ENCODE data around the gene TPGS2.

DNA sequence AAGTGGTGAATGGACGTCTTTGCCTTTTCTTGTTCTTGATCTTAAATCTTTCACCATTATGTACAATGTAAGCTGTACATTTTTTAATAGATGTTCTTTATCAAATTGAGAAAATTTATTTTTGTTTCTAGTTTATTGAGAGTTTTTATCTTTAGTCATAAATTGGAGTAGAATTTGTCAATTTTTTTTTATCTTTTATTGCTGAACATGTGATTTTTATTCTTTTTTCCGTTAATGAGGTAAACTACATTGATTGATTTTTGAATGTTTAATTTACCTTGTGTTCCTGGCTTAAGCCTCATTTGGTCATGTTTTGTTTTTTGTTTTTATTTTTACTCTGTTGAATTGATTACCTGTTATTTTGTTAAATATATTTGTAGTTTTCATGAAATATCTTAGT is 19.8 kb upstream of the TPGS2 start:
- TF ChIP-seq, protein P1, sequence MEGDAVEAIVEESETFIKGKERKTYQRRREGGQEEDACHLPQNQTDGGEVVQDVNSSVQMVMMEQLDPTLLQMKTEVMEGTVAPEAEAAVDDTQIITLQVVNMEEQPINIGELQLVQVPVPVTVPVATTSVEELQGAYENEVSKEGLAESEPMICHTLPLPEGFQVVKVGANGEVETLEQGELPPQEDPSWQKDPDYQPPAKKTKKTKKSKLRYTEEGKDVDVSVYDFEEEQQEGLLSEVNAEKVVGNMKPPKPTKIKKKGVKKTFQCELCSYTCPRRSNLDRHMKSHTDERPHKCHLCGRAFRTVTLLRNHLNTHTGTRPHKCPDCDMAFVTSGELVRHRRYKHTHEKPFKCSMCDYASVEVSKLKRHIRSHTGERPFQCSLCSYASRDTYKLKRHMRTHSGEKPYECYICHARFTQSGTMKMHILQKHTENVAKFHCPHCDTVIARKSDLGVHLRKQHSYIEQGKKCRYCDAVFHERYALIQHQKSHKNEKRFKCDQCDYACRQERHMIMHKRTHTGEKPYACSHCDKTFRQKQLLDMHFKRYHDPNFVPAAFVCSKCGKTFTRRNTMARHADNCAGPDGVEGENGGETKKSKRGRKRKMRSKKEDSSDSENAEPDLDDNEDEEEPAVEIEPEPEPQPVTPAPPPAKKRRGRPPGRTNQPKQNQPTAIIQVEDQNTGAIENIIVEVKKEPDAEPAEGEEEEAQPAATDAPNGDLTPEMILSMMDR (conservative IDR thresholded peaks at IDR 0.05 in 1 of 2, IDR thresholded peaks at IDR 0.05 in 1 of 2; ENCODE audit: extremely low read depth in 1 of 2, insufficient read depth in 1 of 2, low read depth in 1 of 2, low read length in 2 of 2), result no peak
- TF ChIP-seq EZH2 (IDR thresholded peaks at IDR 0.05; ENCODE audit: borderline replicate concordance, low read length), result no peak
